ENCODE data around the gene B3GAT2. TPM values are rescaled to one million over a fixed set of nuclear protein-coding genes. Genes with fewer than 3 reads are reported as not detected.

The B3GAT2 gene
- total RNA-seq, 2 experiments from 2014 or later, result not detected

GRCh38 chr6:70933853-70934252 lies 23.0 kb downstream of the B3GAT2 start:
- Histone ChIP-seq H3K9me2 (ENCODE audit: insufficient read depth, low read length) (no peaks in the 10 kb centered on the region), H3K36me3 (ENCODE audit: insufficient read depth, low read length) (no peaks in the 10 kb centered on the region), H3K79me2 (ENCODE audit: insufficient read depth, low read depth, low read length) (no peaks in the 10 kb centered on the region), H3K9me3 (ENCODE audit: low read length) (no peaks in the 10 kb centered on the region), H3K4me2 (ENCODE audit: low read length) (no peak overlapping the region), H3K27ac (ENCODE audit: low read depth, low read length, poor library complexity, severe bottlenecking) (no peak overlapping the region), H2AFZ (ENCODE audit: low read length) (no peak overlapping the region), H3K4me1 (ENCODE audit: insufficient read depth, low read length, poor library complexity, severe bottlenecking) (no peaks in the 10 kb centered on the region), H3K4me3 (ENCODE audit: low read depth, low read length, poor library complexity, severe bottlenecking) (no peak overlapping the region), H4K20me1 (ENCODE audit: insufficient read depth, low read length) (no peaks in the 10 kb centered on the region)
- TF ChIP-seq CTCF (conservative IDR thresholded peaks at IDR 0.05; ENCODE audit: low read length) (no peak), EZH2phosphoT487 (IDR thresholded peaks at IDR 0.05; ENCODE audit: borderline replicate concordance, low read depth, low read length) (no peak)
- BruUV-seq (replicated peaks), result no TSS peak
- intact Hi-C loops (cut with micrococcal nuclease; ENCODE audit: unreplicated experiment), result no loop called here
- ChIA-PET CTCF (ENCODE audit: unreplicated experiment) (no interaction called here), POLR2A (no interaction called here)
- DNase-seq (ENCODE audit: low spot score), result no peak

GRCh38 chr6:70905742-70906141 lies 51.1 kb downstream of the B3GAT2 start:
- DNase-seq (ENCODE audit: low spot score), result no peak
- H3K4me1 ChIP-seq (ENCODE audit: insufficient read depth, low read length, poor library complexity, severe bottlenecking), result no peaks in the 10 kb centered on the region
- no peaks in the 10 kb centered on the region for H4K20me1 ChIP-seq (ENCODE audit: insufficient read depth, low read length)
- intact Hi-C loops (cut with micrococcal nuclease; ENCODE audit: unreplicated experiment), result loop anchor here (5.0 kb wide), 1 partner anchor 633 kb away; no protein-coding TSS in a partner anchor
- H3K79me2 ChIP-seq (ENCODE audit: insufficient read depth, low read depth, low read length), result no peaks in the 10 kb centered on the region
- H3K9me3 ChIP-seq (ENCODE audit: low read length), result no peaks in the 10 kb centered on the region
- no peak overlapping the region for H3K4me3 ChIP-seq (ENCODE audit: low read depth, low read length, poor library complexity, severe bottlenecking)
- CTCF ChIA-PET (ENCODE audit: unreplicated experiment), result no interaction called here
- POLR2A ChIA-PET, result interaction anchor here (0.6 to 0.7 kb wide), 2 partner anchors 266 to 556 kb away, joined by 3 to 5 read pairs; no protein-coding TSS in a partner anchor
- BruUV-seq (replicated peaks), result no TSS peak
- no peaks in the 10 kb centered on the region for H3K9me2 ChIP-seq (ENCODE audit: insufficient read depth, low read length)
- no peak overlapping the region for H3K27ac ChIP-seq (ENCODE audit: low read depth, low read length, poor library complexity, severe bottlenecking)
- no peaks in the 10 kb centered on the region for H3K36me3 ChIP-seq (ENCODE audit: insufficient read depth, low read length)
- no peak overlapping the region for H2AFZ ChIP-seq (ENCODE audit: low read length)
- no peak overlapping the region for H3K4me2 ChIP-seq (ENCODE audit: low read length)
- TF ChIP-seq CTCF (conservative IDR thresholded peaks at IDR 0.05; ENCODE audit: low read length) (no peak), EZH2phosphoT487 (IDR thresholded peaks at IDR 0.05; ENCODE audit: borderline replicate concordance, low read depth, low read length) (no peak)

GRCh38 chr6:70903665-70904452 lies 53.0 kb downstream of the B3GAT2 start:
- no TSS peak for BruUV-seq (replicated peaks)
- POLR2A ChIA-PET, result interaction anchor here (0.9 kb wide), 1 partner anchor 9 kb away, joined by 3 read pairs; no protein-coding TSS in a partner anchor
- DNase-seq (ENCODE audit: low spot score), result no peak
- Histone ChIP-seq H2AFZ (ENCODE audit: low read length) (no peak overlapping the region), H3K4me2 (ENCODE audit: low read length) (no peak overlapping the region), H3K27ac (ENCODE audit: low read depth, low read length, poor library complexity, severe bottlenecking) (no peak overlapping the region), H4K20me1 (ENCODE audit: insufficient read depth, low read length) (no peaks in the 10 kb centered on the region), H3K36me3 (ENCODE audit: insufficient read depth, low read length) (no peaks in the 10 kb centered on the region), H3K4me1 (ENCODE audit: insufficient read depth, low read length, poor library complexity, severe bottlenecking) (no peaks in the 10 kb centered on the region), H3K9me3 (ENCODE audit: low read length) (no peaks in the 10 kb centered on the region), H3K9me2 (ENCODE audit: insufficient read depth, low read length) (no peaks in the 10 kb centered on the region), H3K4me3 (ENCODE audit: low read depth, low read length, poor library complexity, severe bottlenecking) (no peak overlapping the region), H3K79me2 (ENCODE audit: insufficient read depth, low read depth, low read length) (no peaks in the 10 kb centered on the region)
- TF ChIP-seq EZH2phosphoT487 (IDR thresholded peaks at IDR 0.05; ENCODE audit: borderline replicate concordance, low read depth, low read length) (no peak), CTCF (conservative IDR thresholded peaks at IDR 0.05; ENCODE audit: low read length) (no peak)
- intact Hi-C loops (cut with micrococcal nuclease; ENCODE audit: unreplicated experiment), result no loop called here
- CTCF ChIA-PET (ENCODE audit: unreplicated experiment), result no interaction called here
